Stimulated activated naive CD8-positive, alpha-beta T cell treated with anti-CD3 and anti-CD28 coated beads, Interleukin-15, Interleukin-2, amounts not matched to agents 100 U/mL and 50 U/mL, for 24 hours (primary cell): ENCODE measurements around the gene LEP.

Source experiments
- ATAC-seq: fragments of 150-1000 bp; cut with Tn5 transposase; one replicate; pipeline ENCODE4 v1.10.0; 2021
- DNase-seq: peaks from one replicate; pipeline ENCODE4 v3.0.0; 2021

The LEP gene

DNA sequence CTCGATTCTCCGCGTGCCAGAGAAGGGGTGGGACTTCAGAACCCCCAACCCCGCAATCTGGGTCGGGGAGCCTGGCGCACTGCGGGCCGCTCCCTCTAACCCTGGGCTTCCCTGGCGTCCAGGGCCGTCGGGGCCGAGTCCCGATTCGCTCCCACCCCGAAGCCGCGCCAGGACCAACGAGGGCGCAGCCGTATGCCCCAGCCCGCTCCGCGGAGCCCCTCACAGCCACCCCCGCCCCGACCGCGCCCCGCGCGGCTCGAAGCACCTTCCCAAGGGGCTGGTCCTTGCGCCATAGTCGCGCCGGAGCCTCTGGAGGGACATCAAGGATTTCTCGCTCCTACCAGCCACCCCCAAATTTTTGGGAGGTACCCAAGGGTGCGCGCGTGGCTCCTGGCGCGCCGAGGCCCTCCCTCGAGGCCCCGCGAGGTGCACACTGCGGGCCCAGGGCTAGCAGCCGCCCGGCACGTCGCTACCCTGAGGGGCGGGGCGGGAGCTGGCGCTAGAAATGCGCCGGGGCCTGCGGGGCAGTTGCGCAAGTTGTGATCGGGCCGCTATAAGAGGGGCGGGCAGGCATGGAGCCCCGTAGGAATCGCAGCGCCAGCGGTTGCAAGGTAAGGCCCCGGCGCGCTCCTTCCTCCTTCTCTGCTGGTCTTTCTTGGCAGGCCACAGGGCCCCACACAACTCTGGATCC is at the start of gene LEP:
Gene LEP, plus strand, starts transcription at position 583 of the 691 bp plus-strand sequence. CDS start 10,741 bp downstream, outside the sequence.
- no peak for ATAC-seq
- no peak for DNase-seq

DNA sequence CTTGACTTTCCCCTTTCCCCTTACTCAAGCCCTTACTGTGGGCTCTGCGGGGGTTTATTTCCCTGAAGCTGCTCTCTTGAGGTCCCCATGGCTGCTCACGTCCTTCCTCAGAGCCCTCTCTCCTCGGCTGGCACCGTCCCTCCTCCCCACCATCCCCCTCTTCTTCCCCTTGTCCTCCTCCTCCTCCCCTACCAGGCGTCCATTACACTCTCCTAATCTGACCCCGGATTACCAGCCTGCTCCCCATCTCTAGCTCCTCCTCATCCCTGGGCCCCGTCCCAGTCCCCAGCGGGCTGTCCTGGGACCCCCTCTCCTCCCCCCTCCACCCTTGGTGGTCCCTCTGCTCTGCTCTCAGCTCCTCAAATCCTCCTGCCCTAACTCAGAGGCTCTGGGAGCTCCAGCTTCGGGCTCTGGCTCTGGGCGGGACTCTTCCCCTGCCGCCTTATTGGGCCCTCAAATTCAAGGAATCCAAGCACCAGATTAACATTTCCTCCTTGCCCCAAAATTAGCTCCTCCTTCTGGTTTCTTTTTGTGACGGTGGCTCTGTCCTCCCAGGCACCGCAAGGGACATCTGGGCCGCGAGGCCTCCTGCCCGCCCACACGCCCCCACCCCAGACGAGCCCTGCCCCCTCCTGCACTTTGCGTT is 48.5 kb upstream of the LEP start:
- ATAC-seq = no peak
- no peak for DNase-seq

DNA sequence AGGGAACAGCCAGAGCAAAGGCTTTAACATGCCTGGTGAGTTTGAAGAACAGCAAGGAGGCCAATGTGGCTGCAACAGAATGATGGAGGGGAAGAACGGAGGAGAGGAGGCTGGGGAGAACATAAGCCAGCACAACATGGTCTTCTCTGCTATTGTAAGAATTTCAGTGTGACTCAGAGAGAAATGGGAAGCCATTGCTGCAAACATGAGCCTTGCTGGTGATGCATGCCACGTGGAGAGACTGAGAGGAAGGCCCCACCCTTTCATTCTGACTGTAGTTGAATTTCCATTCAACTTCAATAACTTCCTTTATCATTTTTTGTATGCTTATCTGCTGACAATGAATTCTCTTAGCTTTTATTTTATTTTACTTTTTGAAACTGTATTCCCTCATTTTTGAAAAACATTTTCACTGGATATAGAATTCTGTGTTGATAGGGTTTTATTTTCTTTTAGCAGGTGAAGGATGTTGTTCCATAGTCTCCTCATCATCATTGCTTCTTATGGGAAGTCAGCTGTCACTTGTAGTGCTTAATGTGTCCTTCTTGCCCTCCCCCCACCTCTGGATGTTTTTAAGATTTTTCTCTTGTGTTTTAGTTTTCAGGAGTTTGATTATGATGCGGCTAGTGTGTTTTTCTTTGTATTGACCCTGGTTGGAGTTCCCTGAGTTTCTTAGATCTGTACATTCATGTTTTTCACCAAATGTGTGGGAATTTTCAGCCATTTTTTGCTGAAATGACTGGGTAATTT is 46.4 kb upstream of the LEP start:
- ATAC-seq (no peak), DNase-seq (no peak)

GRCh38 chr7:128197589-128197988 is 43.5 kb upstream of the LEP start:
- no peak for ATAC-seq
- DNase-seq = no peak

DNA sequence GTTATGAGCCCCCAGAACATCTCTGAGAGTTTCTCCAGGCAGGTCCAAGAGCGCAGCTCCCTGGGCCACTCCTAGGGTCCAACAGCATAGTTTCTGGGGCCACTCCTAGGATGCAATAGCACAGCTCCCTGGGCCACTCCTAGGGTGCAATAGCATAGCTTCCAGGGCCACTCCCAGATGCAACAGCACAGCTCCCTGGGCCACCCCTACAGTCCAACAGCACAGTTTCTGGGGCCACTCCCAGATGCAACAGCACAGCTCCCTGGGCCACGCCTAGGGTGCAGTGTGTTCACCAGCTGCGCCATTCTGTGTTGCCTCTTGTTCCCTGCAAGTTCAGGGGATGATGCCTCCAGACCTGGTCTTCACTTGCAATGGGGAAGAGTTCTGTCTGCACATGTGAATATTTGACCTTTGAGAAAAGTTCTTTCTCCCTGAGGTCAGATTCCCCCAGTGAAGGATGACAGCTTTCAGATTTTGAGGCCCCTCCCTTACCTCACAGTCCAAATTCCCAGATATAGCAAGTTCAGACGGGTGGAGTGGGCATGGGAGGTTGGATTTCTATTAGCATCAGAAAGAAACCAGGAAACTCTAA is 43.0 kb upstream of the LEP start:
- no peak for DNase-seq

GRCh38 chr7:128200376-128200775 is 40.7 kb upstream of the LEP start:
- DNase-seq (no peak), ATAC-seq (no peak)

More for the DNA sequence above, 43.0 kb upstream of the LEP start:
- ATAC-seq = no peak

DNA sequence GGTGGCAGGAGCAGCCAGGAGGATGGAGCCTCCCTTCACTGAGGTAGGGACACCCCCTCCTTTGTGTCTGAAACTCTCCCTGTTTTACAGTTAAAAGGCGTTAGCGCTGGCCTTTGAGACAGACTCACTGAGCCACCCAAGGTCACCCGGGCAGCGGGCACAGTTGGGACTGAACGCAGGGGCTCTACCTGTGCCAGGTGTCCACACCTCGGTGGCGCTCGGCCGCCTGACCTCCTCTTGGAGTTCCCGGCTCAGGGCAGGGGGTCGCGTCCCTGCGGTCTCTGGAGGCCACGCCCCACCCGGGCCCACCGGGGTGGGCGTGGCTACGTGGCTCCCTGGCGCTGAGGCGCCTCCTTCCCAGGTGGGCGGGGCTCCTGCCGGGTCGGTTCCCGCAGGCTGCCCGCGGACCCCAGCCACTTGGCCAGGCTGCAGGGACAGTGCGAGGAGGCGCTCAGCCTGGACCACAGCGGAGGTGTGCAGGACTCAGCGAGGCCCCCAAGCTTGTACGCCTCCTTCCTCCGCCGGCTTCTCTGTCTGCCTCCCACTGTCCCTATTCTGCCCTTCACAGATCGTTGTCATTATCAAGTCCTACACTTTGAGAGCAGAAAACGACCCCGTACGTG is 39.9 kb upstream of the LEP start:
- ATAC-seq = peak; percentile 26
- DNase-seq = peak; percentile 19

GRCh38 chr7:128201690-128202085 is 39.4 kb upstream of the LEP start:
- ATAC-seq = no peak
- DNase-seq = no peak

GRCh38 chr7:128202287-128202957 is 38.7 kb upstream of the LEP start:
- DNase-seq (no peak), ATAC-seq (no peak)

- no peak for ATAC-seq
- no peak for DNase-seq
Measured at GRCh38 chr7:128203047-128203491, 38.0 kb upstream of the LEP start.

DNA sequence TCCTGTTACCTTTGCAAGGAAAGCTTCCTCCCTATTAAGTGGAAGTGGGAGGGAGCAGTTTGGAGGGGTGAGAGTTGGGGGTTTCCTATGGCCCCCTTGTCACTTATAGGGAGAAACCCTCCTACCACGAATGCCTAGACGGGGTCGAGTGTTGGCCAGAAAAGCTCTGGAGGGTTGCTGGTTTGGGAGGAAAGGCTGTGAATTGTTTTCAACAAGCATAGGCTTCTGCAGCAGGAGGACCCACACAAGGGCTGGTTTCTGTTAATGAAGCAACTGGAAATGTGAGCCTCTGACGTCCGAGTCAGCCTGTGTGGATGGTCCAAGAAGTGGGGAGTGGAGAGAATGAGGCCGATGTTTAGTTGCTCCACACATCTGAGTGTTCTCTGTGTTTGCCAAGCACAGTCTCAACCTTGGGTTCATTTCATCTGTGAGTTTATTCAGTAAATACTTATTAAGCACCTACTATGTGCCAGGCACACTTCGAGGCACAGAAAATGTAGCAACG is 37.3 kb upstream of the LEP start:
- DNase-seq = no peak
- ATAC-seq = no peak

GRCh38 chr7:128204455-128204854 is 36.6 kb upstream of the LEP start:
- DNase-seq (no peak), ATAC-seq (no peak)

DNA sequence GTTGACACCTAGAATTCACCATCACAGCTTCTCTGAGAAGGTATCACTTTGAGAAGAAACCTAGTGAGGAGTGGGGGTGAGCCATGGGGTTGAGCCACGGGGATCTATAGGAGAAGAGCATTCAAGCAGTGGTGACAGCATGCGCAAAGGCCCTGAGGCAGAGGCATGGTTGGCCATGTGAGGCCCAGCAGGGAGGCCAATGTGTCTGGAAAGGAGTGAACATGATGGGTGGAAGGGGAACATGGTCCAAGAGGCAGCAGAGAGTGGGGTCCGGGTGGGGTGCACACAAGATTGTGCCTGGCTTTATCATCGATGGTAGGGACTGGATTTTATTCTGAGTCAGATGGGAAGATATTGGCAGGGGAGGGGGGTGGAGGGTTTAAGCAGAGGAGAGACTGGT is 36.0 kb upstream of the LEP start:
- ATAC-seq (no peak), DNase-seq (no peak)

DNA sequence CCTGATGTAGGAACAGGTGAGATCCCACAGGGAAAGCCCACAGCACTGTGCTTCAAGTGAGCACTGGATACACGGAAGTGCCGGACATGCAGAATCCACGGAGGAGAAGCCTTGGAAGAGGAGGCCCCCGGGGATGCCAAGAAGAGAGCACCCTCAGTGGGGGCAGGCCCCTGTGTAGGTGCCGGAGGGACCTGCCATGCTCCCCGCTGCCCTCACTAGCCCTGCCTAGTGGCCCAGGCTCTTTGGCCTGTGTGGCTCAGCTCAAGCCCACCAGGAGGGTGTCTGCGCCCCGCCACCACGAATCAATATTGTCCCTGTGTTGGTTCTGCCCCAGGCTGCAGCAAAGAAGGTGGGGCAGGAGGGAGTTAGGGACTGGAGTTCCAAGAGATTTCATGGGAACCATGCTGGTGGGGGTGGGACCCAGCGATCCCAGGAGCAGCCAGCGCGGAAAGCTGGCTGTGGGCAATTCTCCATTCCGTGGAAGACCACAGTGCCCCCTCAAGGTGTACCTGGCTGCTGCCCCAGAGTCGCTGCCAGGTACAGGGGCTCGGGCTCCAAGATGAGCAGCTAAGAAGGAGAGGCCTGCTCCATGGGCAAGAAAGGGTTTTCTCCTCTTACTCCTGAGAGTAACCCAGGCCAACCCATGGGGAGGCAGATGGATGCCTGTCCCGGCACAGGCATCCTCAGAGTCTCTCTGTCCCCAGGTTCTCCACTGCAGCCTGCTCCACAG is 34.9 kb upstream of the LEP start:
- DNase-seq (no peak), ATAC-seq (no peak)

- DNase-seq = no peak
- ATAC-seq = no peak
Measured at GRCh38 chr7:128206747-128207500, 34.2 kb upstream of the LEP start.

DNA sequence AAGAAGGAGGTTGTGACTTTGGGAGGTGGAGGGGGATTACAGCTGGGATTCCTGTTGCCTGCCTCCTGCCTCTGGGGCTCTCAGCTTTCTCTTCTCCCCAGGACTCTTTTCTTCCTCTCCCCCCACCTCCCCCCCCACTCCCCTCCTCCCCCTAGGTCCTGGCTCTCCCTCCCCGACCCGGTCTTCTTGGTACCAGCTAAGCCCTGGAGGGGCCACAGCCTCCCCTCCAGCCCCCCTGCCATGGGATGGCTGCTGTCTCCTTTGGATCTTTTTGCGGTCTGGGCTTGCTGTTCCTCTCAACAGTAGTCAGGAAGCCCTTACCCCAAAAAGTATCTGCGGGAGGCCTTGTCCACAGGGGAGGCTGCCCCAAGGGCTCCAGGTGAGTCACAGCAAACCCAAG is 33.5 kb upstream of the LEP start:
- ATAC-seq (no peak), DNase-seq (no peak)

- ATAC-seq = peak; percentile 63
- peak; percentile 68 for DNase-seq
Measured at GRCh38 chr7:128209229-128210035, 31.6 kb upstream of the LEP start.

DNA sequence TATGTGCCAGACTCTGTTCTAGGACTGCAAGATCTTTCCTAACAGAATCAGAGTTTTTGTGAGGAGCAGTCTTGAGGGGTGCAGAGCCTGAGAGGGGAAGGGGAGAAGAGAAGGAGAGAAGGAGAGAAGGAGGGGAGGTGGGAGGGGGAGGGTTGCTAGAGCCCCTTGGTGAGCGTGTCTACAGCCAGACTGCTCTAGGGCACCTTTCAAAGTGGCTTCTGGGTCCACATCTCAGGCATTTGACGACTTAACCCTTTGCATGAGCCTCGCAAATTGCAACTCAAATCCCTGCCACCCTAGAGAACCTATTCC is 31.1 kb upstream of the LEP start:
- no peak for ATAC-seq
- DNase-seq = no peak
